Testis (tissue), 2 donors: ENCODE results near the gene DHRS7B.

Experiments used
- CTCF ChIP-seq, 3 experiments: fragments of 450-650 bp in 2 of 3; fragments of 200-600 bp in 1 of 3; sonication (generic) in 1 of 3; IDR thresholded peaks; one replicate each; pipeline ENCODE4 v1.5.1; 2016 to 2019; ENCODE audit warnings: antibody characterized with exemption in 3 of 3, mild to moderate bottlenecking in 2 of 3, moderate library complexity in 1 of 3
- POLR2A ChIP-seq: fragments of 450-650 bp; IDR thresholded peaks from one replicate; pipeline ENCODE4 v1.6.1; 2017; ENCODE audit warnings: antibody characterized with exemption, mild to moderate bottlenecking, moderate library complexity

- TF ChIP-seq POLR2A = no peak
- TF ChIP-seq CTCF (IDR thresholded peaks at IDR 0.05) = no peak
These were observed 90.6 kb downstream of the DHRS7B start for GRCh38 chr17:21217346-21217745.
